Stomach (tissue), 9 donors: ENCODE measurements around the gene PAX5. TPM values are rescaled to one million over a fixed set of nuclear protein-coding genes. Genes with fewer than 3 reads are reported as not detected.

Experiments
- DNase-seq, 2 donors: peaks; one replicate each; pipeline versions ENCODE4 v3.0.0 to v3.0.0-alpha.2; 2013 to 2019
- H3K27ac ChIP-seq, 5 donors: fragments of 200-600 bp in 4 of 5; sonication (generic) in 4 of 5; one replicate each; pipeline ENCODE4 v1.5.1; 2013 to 2019; ENCODE audit warnings: mild to moderate bottlenecking in 1 of 5, moderate library complexity in 1 of 5
- H3K27me3 ChIP-seq, 3 donors: fragments of 200-600 bp; sonication (generic); one replicate each; pipeline ENCODE4 v1.5.1; 2017 to 2019; ENCODE audit warnings: mixed run types in 1 of 3
- H3K36me3 ChIP-seq, 4 donors: fragments of 200-600 bp; sonication (generic); 1 replicate in 3 of 4; 2 replicates in 1 of 4; pipeline ENCODE4 v1.5.1; 2016 to 2019
- H3K4me1 ChIP-seq, 4 donors: fragments of 200-600 bp; sonication (generic); one replicate each; pipeline ENCODE4 v1.5.1; 2016 to 2019
- H3K4me3 ChIP-seq, 4 donors: fragments of 200-600 bp; sonication (generic) in 3 of 4; one replicate each; pipeline ENCODE4 v1.5.1; 2016 to 2019; ENCODE audit warnings: mild to moderate bottlenecking in 1 of 4
- H3K9me3 ChIP-seq, 4 donors: fragments of 200-600 bp; sonication (generic); one replicate each; pipeline ENCODE4 v1.5.1; 2016 to 2019
- EP300 ChIP-seq: sonication (generic); formaldehyde crosslinking; IDR thresholded peaks from one replicate; pipeline ENCODE4 v1.6.1; 2017; ENCODE audit warnings: antibody characterized with exemption
- POLR2A ChIP-seq, 4 donors: fragments of 450-650 bp; IDR thresholded peaks; one replicate each; pipeline ENCODE4 v1.6.1; 2016; ENCODE audit warnings: antibody characterized with exemption in 4 of 4, control low read depth in 2 of 4, mild to moderate bottlenecking in 1 of 4, moderate library complexity in 1 of 4
- POLR2AphosphoS5 ChIP-seq, 3 donors: sonication (generic); formaldehyde crosslinking; IDR thresholded peaks; one replicate each; pipeline ENCODE4 v1.6.1; 2016; ENCODE audit warnings: antibody characterized with exemption in 3 of 3
- WGBS, 5 donors: extraction: QIAGEN DNeasy Blood & Tissue Kit in 3 of 5; methylation state at CpG; one replicate each; pipeline versions ENCODE4 v1.1.5 to v1.1.7; 2013 to 2018; 5-methylcytosine and 5-hydroxymethylcytosine counted together
- intact Hi-C: fragments of 100-400 bp; cut with DNase I; formaldehyde crosslinking; loops from one replicate; pipeline ENCODE4 v1.15.1; 2023; ENCODE audit warnings: low total_unique reads
- polyA plus RNA-seq, 3 donors: library from polyadenylated mRNA; stranded (reverse); fragments of 200-250 nt; gene quantifications; one replicate each; pipeline ENCODE4 v1.2.3, GENCODE V29; 2013
- total RNA-seq, 5 donors: library from RNA; depleted of rRNA; stranded (reverse); fragments of >200 nt; gene quantifications; one replicate each; pipeline versions ENCODE4 v1.1.0 to v1.2.3, GENCODE V29; 2014 to 2016
- TF ChIP-seq, protein P1 (sequence below), 7 experiments: fragments of 450-650 bp in 4 of 7; fragments of 200-600 bp in 3 of 7; sonication (generic) in 3 of 7; IDR thresholded peaks; one replicate each; pipeline ENCODE4 v1.5.1; 2016 to 2019; ENCODE audit warnings: antibody characterized with exemption in 7 of 7, control low read depth in 2 of 7, mild to moderate bottlenecking in 1 of 7
- donor health status: healthy with polysubstance abuse.
- donor health status: Bipolar disorder and iron deficiency.
- donor health status: healthy.

PAX5 gene
- total and polyA plus RNA-seq, 8 donors = 0.43 to 1.3 TPM; not detected in 6

DNA sequence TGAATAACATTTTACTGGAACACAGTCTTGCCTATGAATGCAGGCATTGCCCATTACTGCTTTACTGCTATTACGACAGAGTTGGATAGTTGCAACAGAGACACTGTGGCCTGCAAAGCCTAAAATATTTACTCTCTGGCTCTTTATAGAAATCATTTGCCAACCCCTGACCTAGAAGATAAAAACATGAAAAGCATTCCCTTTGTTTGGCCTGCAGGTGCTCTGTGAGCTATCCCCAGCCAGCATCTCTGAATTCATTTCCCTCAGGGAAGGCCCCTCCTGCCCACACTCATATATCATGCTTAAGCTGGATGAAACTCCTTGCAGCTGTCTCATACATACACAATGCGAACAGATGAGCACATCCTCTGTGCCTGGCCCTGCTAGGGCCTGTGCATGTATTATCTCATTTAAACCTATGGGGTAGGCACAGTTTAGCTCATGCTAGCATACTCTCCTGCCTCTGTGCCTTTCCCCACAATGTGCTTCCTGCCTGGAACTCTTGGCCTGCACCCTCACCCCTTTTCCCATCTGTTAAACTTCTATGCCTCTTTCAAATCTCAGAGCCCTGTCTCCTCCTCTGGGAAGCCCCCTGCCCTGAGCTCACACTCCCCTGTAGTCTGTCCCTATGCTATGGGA, 193.1 kb downstream of the PAX5 start:
- no peak for TF ChIP-seq POLR2A (IDR thresholded peaks at IDR 0.05)
- no peak for TF ChIP-seq POLR2AphosphoS5 (IDR thresholded peaks at IDR 0.05)
- no peak for TF ChIP-seq EP300
- Histone ChIP-seq H3K4me3 (no peak overlapping the region), H3K27me3 (peaks cover 0 to 18% (median 0%) of the 10 kb centered on the region in 3 donors), H3K27ac (no peak overlapping the region), H3K9me3 (no peaks in the 10 kb centered on the region), H3K36me3 (no peaks in the 10 kb centered on the region), H3K4me1 (no peaks in the 10 kb centered on the region)
- 67 to 81% (median 72%) methylated on average over 2 of the region's 2 CpGs for WGBS, 5 donors
- no peak for DNase-seq
- intact Hi-C loops = no loop called here

DNA sequence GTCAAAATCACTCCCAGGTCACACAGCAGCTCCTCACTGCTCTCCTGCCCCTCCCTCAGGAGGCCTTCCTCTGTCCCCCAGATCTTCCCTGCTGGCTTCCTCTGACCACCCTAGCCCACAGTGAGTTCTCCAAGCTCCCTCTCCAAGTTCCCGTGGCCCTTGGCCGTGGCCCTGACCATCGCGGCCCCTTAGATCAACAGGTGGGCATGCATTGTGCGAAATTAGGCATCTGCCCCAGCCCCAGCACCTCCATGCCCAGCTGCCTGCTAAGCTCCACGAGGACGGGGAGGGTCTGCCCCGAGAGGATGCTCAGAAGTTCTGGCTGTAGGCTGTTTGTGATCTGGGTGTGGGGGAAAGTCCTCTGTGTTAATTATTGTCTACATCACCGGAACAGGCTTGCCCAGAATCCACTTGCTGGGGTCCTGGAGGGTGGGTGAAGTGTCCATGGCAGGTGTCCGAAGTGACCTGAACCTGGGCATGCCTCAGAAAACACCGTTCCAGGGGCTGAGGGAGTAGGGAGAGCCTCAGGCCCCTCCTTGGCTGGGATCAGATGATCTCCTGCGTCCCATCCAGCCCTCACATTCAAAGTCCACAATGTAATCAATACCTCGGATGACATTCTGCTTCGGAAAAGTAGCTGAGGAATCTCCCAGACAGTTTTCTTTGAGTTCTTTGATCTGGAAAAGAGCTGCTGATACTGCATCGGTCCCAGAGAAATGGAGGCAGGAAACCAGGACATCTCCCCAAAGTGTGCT, 194.8 kb downstream of the PAX5 start:
- 66 to 82% (median 69%) methylated on average over 15 of the region's 15 CpGs for WGBS, 5 donors
- H3K4me1 ChIP-seq = no peaks in the 10 kb centered on the region
- intact Hi-C loops = no loop called here
- TF ChIP-seq POLR2AphosphoS5 (IDR thresholded peaks at IDR 0.05) (no peak), POLR2A (IDR thresholded peaks at IDR 0.05) (no peak), EP300 (no peak)
- TF ChIP-seq, protein P1, sequence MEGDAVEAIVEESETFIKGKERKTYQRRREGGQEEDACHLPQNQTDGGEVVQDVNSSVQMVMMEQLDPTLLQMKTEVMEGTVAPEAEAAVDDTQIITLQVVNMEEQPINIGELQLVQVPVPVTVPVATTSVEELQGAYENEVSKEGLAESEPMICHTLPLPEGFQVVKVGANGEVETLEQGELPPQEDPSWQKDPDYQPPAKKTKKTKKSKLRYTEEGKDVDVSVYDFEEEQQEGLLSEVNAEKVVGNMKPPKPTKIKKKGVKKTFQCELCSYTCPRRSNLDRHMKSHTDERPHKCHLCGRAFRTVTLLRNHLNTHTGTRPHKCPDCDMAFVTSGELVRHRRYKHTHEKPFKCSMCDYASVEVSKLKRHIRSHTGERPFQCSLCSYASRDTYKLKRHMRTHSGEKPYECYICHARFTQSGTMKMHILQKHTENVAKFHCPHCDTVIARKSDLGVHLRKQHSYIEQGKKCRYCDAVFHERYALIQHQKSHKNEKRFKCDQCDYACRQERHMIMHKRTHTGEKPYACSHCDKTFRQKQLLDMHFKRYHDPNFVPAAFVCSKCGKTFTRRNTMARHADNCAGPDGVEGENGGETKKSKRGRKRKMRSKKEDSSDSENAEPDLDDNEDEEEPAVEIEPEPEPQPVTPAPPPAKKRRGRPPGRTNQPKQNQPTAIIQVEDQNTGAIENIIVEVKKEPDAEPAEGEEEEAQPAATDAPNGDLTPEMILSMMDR (IDR thresholded peaks at IDR 0.05) = no peak
- no peaks in the 10 kb centered on the region for H3K9me3 ChIP-seq
- no peak overlapping the region for H3K4me3 ChIP-seq
- H3K27me3 ChIP-seq = peaks cover 0 to 17% (median 0%) of the 10 kb centered on the region in 3 donors
- no peak overlapping the region for H3K27ac ChIP-seq
- DNase-seq = no peak
- H3K36me3 ChIP-seq = no peaks in the 10 kb centered on the region

DNA sequence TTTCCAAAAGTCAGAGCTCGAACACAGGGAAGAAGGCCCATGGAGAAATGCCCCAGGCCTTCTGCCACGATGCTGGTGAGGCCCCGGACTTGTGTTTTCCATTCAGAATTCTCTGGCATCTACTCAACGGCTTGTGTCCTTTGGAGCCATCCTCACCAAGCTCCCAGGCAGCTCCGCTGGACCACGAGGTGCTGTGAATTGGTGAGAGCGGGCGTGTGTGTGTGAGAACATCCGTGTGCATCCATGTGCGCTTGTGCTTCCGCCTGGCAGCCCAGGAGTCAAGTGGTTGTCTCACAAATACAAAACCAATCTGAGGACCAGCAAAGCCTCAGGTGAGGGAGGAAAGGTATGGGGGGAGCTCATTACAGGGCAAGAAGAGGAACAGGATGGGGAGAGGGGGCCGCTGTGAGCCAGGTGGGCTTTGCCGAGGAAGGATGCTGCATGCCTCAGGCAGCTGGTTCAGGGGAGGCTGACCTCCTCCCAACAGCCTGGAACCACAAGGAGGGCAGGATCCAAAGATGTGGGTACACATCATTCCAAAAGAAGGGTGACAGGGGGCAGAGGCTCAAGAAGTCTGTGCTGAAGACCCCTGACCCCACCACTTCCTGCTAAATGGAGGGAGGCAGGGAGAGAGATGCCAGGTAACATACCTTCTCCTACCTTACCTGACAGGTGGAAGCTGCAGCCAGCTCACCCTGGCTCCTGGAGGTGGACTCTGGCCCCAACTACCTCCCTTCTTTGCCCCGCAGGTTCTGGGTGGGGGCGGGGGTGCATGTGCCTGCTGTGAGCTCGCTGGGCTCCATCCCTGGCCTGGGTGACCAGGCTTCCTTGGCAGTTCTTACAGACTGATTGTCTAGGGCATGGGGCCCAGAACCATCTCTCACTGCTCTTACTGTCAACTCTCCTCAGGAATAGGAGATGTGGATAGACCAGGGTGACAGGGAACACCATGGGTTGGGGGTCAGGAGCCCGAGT, 196.3 kb downstream of the PAX5 start:
- no peak for TF ChIP-seq EP300
- TF ChIP-seq POLR2A (IDR thresholded peaks at IDR 0.05) = no peak
- TF ChIP-seq, protein P1 (IDR thresholded peaks at IDR 0.05) = no peak
- TF ChIP-seq POLR2AphosphoS5 (IDR thresholded peaks at IDR 0.05) = no peak

DNA sequence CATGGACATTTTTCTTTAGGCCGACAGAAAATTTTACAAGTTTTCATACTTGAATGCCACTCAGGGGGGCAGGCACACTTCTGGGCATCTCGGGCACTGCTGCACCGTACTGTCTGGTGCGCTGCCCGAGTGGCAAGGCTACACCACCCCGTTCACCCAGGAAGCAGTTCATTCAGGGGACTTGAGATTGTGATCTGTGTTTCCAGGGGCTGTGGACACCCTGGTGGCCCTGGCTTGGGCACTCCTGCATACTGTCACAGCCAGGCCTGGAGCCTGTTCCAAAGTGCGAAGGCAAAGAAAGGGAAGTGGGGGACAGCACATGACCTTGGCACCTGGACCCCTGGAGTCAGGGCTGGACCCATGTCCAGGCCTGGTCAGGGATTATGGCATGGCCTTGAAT, 197.6 kb downstream of the PAX5 start:
- Histone ChIP-seq H3K27me3 (peaks cover 0 to 5% (median 0%) of the 10 kb centered on the region in 3 donors), H3K9me3 (no peaks in the 10 kb centered on the region), H3K4me3 (no peak overlapping the region), H3K4me1 (no peaks in the 10 kb centered on the region), H3K36me3 (no peaks in the 10 kb centered on the region), H3K27ac (no peak overlapping the region)
- DNase-seq = no peak
- TF ChIP-seq POLR2A (IDR thresholded peaks at IDR 0.05) (no peak), EP300 (no peak), POLR2AphosphoS5 (IDR thresholded peaks at IDR 0.05) (no peak)
- TF ChIP-seq, protein P1 (IDR thresholded peaks at IDR 0.05) = no peak
- intact Hi-C loops = no loop called here
- WGBS, 5 donors = 77 to 96% (median 80%) methylated on average over 6 to 7 of the region's 7 CpGs

More for the DNA sequence above, 196.3 kb downstream of the PAX5 start:
- intact Hi-C loops = no loop called here
- 77 to 87% (median 83%) methylated on average over 17 of the region's 17 CpGs for WGBS, 5 donors
- DNase-seq = no peak
- peaks cover 0 to 16% (median 0%) of the 10 kb centered on the region in 3 donors for H3K27me3 ChIP-seq
- no peak overlapping the region for H3K4me3 ChIP-seq
- H3K9me3 ChIP-seq = no peaks in the 10 kb centered on the region
- no peak overlapping the region for H3K27ac ChIP-seq
- no peaks in the 10 kb centered on the region for H3K4me1 ChIP-seq
- H3K36me3 ChIP-seq = no peaks in the 10 kb centered on the region
